Naive B cell (primary cell): Measurements from ENCODE around the gene TLNRD1. TPM values are rescaled to one million over a fixed set of nuclear protein-coding genes. Genes with fewer than 3 reads are reported as not detected.

Experiments used
- ATAC-seq, 2 donors: fragments of 150-1000 bp; cut with Tn5 transposase; 2 replicates each; pipeline ENCODE4 v1.10.0; 2021; ENCODE audit warnings: low read depth in 2 of 2, mild to moderate bottlenecking in 2 of 2, moderate library complexity in 2 of 2
- DNase-seq: peaks from one replicate; pipeline ENCODE4 v3.0.0; 2022
- H3K27ac Mint-ChIP-seq, 6 donors: one replicate each; pipeline ENCODE4 v1.8.0; 2020 to 2022; ENCODE audit warnings: mild to moderate bottlenecking in 6 of 6, mixed read lengths in 6 of 6, moderate library complexity in 5 of 6, inconsistent platforms in 2 of 6
- H3K27me3 Mint-ChIP-seq, 3 donors: one replicate each; pipeline ENCODE4 v1.8.0; 2021 to 2022; ENCODE audit warnings: mixed read lengths in 3 of 3, mild to moderate bottlenecking in 1 of 3
- H3K36me3 Mint-ChIP-seq, 2 donors: one replicate each; pipeline ENCODE4 v1.8.0; 2020 to 2022; ENCODE audit warnings: mixed read lengths in 2 of 2, inconsistent platforms in 1 of 2, mild to moderate bottlenecking in 1 of 2
- H3K4me1 Mint-ChIP-seq, 3 donors: one replicate each; pipeline ENCODE4 v1.8.0; 2020 to 2022; ENCODE audit warnings: mixed read lengths in 3 of 3, inconsistent platforms in 1 of 3, mild to moderate bottlenecking in 1 of 3, moderate library complexity in 1 of 3
- H3K4me3 Mint-ChIP-seq, 8 donors: one replicate each; pipeline ENCODE4 v1.8.0; 2020 to 2022; ENCODE audit warnings: mild to moderate bottlenecking in 8 of 8, mixed read lengths in 8 of 8, moderate library complexity in 8 of 8, inconsistent platforms in 2 of 8
- H3K9me3 Mint-ChIP-seq, 7 donors: one replicate each; pipeline ENCODE4 v1.8.0; 2020 to 2022; ENCODE audit warnings: mixed read lengths in 7 of 7, mild to moderate bottlenecking in 5 of 7, inconsistent platforms in 2 of 7, moderate library complexity in 1 of 7
- polyA plus RNA-seq, 6 donors: library from polyadenylated mRNA; unstranded; fragments of 300-500 nt; fragmentation: Illumina TruSeq; gene quantifications; one replicate each; pipeline ENCODE4 v1.2.3, GENCODE V29; 2021; ENCODE audit warnings: low read depth in 6 of 6

Gene TLNRD1
- polyA plus RNA-seq, 6 donors from 2014 or later, result 3.0 to 6.4 (median 5.2) TPM

DNA sequence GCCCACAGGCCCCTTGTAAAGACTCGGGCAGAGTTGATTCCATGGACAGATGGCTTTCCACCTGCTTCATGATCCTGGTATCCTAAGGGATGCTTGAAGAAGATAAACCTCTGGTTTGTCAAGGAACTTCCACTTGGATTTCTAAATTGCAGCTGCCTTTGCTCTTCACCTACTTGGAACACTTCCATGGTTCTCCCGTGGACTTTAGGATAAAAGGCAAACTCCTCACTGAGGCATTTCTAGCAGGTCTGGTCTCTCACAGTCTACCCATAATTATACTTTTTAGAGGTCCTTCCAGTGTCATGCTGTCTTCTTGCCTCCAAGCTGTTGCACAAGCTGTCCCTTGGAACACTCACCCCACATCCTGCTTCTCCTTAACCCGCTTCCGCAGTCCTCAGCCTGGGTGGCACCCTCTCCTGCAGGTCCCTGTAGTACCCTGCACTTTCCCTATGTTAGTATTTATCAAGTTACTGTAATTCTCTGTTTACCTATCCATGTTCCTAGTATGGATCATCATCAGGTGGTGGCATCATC lies 12.7 kb downstream of the TLNRD1 start:
- H3K27ac Mint-ChIP-seq, result peak overlapping the region in 1 of 6 donors; percentile 44
- H3K36me3 Mint-ChIP-seq, result peaks cover 0 to 7% of the 10 kb centered on the region in 2 donors
- no peaks in the 10 kb centered on the region for H3K27me3 Mint-ChIP-seq
- H3K4me1 Mint-ChIP-seq, result peaks cover 14 to 21% (median 17%) of the 10 kb centered on the region in 3 donors
- H3K9me3 Mint-ChIP-seq, result no peaks in the 10 kb centered on the region
- DNase-seq (no peak), ATAC-seq (no peak)
- no peak overlapping the region for H3K4me3 Mint-ChIP-seq

DNA sequence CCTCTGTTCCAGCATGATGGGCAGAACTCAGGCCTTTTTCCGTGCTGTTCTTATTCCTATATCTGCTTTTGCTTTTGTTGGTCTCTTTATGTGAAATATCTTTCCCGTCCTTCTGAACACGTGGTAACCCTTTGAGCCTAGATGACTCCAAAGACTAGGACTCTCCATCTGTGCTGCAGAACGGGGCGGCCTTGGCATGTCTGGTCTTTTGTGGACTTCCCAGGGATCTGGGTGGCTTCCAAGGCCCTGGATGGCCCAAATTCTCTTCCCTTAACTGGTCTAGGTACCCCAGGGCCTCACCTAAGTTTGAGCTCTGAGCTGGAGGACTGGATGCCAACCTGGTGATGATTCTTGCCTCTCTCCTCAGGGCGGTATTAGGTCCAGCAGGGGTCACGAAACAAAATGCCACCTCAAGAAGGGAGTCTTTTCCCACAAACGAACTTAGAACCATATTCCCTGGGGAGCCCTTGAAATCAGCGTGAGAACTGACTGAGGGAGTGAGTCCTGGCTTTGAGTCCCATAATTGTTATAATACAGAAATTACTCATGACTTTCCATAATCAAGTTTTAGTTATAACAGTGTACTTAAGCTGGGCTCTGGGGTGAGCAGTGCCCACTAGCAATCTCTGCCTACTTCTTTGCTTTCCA lies 13.8 kb downstream of the TLNRD1 start:
- Mint-ChIP-seq H3K27ac (peak overlapping the region in 2 of 6 donors; percentile 39 to 53), H3K4me3 (no peak overlapping the region), H3K4me1 (peaks cover 12 to 21% (median 17%) of the 10 kb centered on the region in 3 donors), H3K36me3 (peaks cover 0 to 7% of the 10 kb centered on the region in 2 donors), H3K9me3 (no peaks in the 10 kb centered on the region), H3K27me3 (no peaks in the 10 kb centered on the region)
- no peak for ATAC-seq
- no peak for DNase-seq

DNA sequence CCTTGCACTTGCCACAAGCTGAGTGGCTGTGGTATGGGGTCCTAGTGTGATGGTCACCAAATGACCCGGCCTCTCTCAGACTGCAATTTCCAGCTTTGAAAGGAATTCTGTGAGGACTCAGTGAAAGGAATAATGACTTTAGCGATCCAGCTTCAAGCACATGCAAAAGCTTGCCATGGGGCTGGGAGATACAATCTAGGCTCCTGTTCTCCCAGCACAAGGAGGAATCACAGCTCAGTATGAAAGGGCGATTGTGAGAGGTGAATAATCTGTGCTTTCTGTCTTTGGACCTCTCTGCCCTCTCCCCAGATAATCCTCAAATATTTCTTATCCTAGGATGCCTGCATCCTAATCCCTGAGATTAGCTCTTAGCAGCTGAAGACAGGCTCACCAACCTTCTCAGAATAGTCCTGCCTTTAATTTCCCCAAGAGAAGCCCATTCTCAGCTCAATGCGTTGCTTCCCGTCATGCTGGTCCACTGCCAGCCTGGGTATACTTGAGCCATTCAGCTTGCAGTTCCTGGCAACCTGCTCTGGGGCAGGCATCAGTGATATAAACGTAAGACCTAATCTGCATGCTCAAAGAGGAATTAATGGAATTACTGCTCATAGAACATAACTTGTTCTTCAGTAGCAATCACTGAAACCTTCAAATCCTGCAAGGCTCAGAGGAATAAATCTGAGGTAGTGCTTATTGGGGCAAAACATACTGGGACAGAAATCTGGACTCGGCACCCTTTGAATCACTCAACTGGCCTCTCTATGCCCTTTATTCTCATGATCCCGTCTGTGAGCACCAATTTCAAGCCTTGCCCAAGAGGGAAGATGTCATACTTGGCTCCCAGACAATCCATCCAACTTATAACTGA lies 15.1 kb downstream of the TLNRD1 start:
- no peaks in the 10 kb centered on the region for H3K9me3 Mint-ChIP-seq
- H3K36me3 Mint-ChIP-seq, result peaks cover 0 to 7% of the 10 kb centered on the region in 2 donors
- H3K4me1 Mint-ChIP-seq, result peaks cover 6 to 17% (median 16%) of the 10 kb centered on the region in 3 donors
- no peak for DNase-seq
- H3K27me3 Mint-ChIP-seq, result no peaks in the 10 kb centered on the region
- H3K27ac Mint-ChIP-seq, result no peak overlapping the region
- H3K4me3 Mint-ChIP-seq, result no peak overlapping the region
- no peak for ATAC-seq

DNA sequence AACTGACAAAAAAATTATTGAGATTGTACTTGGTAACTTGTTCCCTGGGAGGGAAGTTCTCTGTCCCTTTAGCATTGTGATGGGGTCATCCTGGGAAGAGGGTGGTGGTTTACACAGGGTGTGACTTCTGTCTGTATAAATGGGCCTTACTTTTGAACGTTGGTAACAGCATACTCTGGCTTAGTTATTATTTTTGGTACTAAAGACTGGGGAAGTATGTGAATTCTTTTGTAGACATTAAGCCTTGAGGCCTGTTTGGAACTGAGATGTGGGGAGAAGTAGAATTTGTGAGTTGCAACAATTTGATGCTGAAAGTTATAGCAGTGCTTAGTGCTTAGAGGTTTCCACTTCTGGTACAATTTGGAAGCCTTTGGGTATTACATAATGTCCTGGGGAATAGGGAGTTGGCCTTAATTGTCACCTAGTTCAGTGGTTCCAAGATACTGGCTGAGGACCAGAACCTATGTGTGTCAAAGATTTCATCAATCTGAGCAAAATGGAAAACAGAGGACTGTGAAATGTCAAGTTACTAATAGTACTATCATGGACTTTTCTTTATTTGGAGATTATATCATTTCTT lies 15.9 kb downstream of the TLNRD1 start:
- H3K9me3 Mint-ChIP-seq, result no peaks in the 10 kb centered on the region
- H3K27me3 Mint-ChIP-seq, result no peaks in the 10 kb centered on the region
- DNase-seq, result no peak
- H3K36me3 Mint-ChIP-seq, result peaks cover 0 to 7% of the 10 kb centered on the region in 2 donors
- H3K4me1 Mint-ChIP-seq, result peaks cover 6 to 16% (median 15%) of the 10 kb centered on the region in 3 donors
- H3K4me3 Mint-ChIP-seq, result no peak overlapping the region
- ATAC-seq, result no peak
- peak overlapping the region in 2 of 6 donors; percentile 35 to 69 for H3K27ac Mint-ChIP-seq

DNA sequence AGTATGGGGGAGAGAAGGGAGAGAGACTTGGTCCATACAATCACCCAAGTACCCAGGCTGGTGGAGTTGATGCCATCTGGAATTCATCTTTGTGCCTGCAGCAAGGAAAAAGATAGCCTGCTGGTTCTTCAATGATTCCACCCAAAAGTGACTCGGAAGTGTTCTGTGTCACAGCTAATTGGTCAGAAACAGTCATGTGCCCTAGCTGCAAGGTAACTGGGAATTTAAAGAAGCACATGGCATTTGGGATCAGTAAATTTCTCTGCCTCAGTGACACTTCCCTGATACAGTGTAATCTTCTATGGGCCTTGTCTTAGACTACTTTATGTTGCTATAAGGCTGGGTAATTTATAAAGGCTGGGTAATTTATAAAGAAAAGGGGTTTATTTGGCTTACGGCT lies 17.5 kb downstream of the TLNRD1 start:
- Mint-ChIP-seq H3K27me3 (no peaks in the 10 kb centered on the region), H3K4me1 (peaks cover 7 to 21% (median 15%) of the 10 kb centered on the region in 3 donors), H3K27ac (peak overlapping the region in 1 of 6 donors; percentile 17), H3K9me3 (peaks cover 0 to 1% (median 0%) of the 10 kb centered on the region in 7 donors), H3K36me3 (peaks cover 0 to 7% of the 10 kb centered on the region in 2 donors), H3K4me3 (no peak overlapping the region)
- no peak for ATAC-seq
- DNase-seq, result no peak

DNA sequence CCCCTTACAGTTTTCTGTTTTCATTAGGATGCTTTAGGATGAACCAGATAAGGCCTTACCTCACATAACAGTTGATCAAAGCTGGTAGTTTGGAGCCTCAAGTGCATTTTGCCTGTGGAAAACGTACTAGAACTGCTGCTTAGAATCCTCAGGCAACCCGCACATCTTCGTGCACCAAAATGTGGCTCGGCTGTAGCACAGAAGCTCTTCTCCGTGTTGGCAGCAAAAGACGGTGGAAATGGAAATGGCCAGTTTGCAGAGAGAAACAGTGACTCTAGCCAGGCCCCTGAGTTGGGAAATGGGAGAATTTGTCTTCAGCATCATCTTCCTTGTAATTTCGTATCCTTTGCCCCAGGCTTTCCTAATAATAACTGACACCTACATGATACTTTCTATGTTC lies 20.6 kb downstream of the TLNRD1 start:
- no peak for DNase-seq

DNA sequence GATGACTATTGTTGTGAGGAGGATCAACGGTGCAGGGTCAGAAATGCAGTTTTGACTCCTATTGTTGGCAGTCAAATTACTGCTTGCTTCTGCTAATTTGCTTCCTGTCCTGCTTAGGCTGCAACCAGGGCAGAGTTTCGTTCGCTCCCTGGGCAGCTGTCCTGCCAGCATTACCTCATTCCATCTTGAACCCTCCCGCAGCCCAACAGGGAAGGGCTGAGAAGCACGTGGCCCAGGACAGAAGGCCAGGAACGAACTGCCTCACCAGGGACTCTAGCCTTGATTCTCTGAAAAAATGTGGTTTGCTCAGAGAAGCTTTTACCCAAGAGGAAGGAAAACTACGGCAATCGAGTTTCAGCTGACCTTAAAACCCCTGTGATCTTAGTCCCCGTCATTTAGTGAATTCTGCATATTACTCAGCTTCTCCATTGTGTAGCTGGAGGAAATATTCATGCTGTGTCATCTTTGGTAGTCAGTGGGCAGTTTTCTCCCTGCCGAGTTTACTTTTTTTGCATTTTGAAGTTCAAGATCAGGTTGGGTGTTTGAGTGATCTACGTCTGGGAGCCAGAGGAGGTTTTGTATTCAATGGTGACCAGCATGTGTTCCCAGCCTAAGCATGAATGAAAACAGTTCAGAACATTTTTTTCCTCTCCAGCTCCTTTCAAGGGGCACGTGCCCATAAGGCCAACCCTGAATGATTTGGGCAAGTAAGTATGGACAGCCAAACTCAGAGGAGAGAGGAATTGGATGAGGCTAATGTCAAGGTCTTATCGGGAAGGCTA lies 23.0 kb downstream of the TLNRD1 start:
- H3K36me3 Mint-ChIP-seq, result no peaks in the 10 kb centered on the region
- H3K27ac Mint-ChIP-seq, result peak overlapping the region in 4 of 6 donors; percentile 47 to 83 (median 66)
- no peaks in the 10 kb centered on the region for H3K27me3 Mint-ChIP-seq
- peaks cover 16 to 26% (median 18%) of the 10 kb centered on the region in 3 donors for H3K4me1 Mint-ChIP-seq
- peak overlapping the region in 5 of 8 donors; percentile 45 to 77 (median 54) for H3K4me3 Mint-ChIP-seq
- peaks cover 0 to 1% (median 0%) of the 10 kb centered on the region in 7 donors for H3K9me3 Mint-ChIP-seq
- DNase-seq (no peak), ATAC-seq (peak; percentile 23 to 30)

More for the DNA sequence above, 20.6 kb downstream of the TLNRD1 start:
- H3K4me1 Mint-ChIP-seq, result peaks cover 16 to 26% (median 18%) of the 10 kb centered on the region in 3 donors
- no peaks in the 10 kb centered on the region for H3K27me3 Mint-ChIP-seq
- H3K27ac Mint-ChIP-seq, result no peak overlapping the region
- no peak for ATAC-seq
- H3K36me3 Mint-ChIP-seq, result no peaks in the 10 kb centered on the region
- H3K9me3 Mint-ChIP-seq, result peaks cover 0 to 1% (median 0%) of the 10 kb centered on the region in 7 donors
- no peak overlapping the region for H3K4me3 Mint-ChIP-seq

DNA sequence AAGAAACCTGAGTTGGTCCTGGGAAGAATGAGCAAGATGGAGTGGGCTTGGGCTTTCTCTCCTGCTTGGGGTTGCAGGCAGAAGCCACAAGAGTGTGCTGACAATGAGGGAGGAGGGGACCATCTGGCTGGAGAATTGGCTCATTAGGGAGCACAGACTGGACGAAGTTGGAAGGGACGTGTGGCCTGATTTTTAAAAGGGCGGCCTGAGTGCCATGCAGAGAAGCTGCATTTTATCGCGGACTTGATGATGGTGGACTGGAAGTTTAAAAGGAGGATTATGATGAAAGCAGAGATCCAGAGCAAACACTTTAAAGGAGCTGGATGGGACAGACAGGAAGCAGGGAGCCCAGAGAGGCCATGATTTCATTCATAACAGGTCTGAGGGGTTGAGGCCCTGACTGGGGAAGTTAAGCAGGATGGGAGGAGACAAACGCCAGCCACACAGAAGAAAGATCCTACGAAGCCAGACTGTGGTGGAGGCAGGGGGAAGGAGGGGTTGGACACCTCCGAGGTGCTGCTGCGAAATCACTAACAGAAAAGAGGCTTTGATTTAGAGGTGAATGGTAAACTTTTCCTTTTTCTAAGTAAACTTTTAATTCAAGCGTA lies 23.6 kb downstream of the TLNRD1 start:
- peaks cover 19 to 32% (median 23%) of the 10 kb centered on the region in 3 donors for H3K4me1 Mint-ChIP-seq
- H3K4me3 Mint-ChIP-seq, result peak overlapping the region in 1 of 8 donors; percentile 62
- no peak for DNase-seq
- peaks cover 0 to under 1% of the 10 kb centered on the region in 2 donors for H3K36me3 Mint-ChIP-seq
- no peaks in the 10 kb centered on the region for H3K27me3 Mint-ChIP-seq
- H3K9me3 Mint-ChIP-seq, result peaks cover 0 to 3% (median 0%) of the 10 kb centered on the region in 7 donors
- H3K27ac Mint-ChIP-seq, result peak overlapping the region in 1 of 6 donors; percentile 56
- ATAC-seq, result no peak

DNA sequence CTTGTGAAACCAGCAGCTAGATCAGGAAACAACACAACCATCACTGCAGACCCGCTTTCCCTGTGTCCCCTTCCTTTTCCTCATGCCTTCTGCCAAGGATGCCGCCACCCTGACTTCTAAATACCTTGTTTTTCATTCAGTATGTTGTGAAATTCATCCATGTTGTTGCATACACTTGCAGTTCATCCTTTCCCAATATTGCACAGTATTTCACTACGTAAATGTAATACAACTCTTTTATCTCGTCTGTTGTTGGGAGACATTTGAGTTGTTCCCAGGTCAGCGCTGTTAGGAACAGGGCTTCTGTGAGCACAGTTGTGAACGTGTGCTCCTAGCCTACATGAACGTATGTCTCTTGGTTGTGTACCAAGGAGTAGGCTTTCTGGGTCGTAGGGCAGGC lies 24.2 kb downstream of the TLNRD1 start:
- Mint-ChIP-seq H3K9me3 (peaks cover 0 to 5% (median 3%) of the 10 kb centered on the region in 7 donors), H3K4me1 (peaks cover 25 to 38% (median 28%) of the 10 kb centered on the region in 3 donors), H3K4me3 (no peak overlapping the region), H3K36me3 (peaks cover 0 to 6% of the 10 kb centered on the region in 2 donors), H3K27me3 (peaks cover 0 to 3% (median 0%) of the 10 kb centered on the region in 3 donors), H3K27ac (no peak overlapping the region)
- ATAC-seq (no peak), DNase-seq (no peak)

DNA sequence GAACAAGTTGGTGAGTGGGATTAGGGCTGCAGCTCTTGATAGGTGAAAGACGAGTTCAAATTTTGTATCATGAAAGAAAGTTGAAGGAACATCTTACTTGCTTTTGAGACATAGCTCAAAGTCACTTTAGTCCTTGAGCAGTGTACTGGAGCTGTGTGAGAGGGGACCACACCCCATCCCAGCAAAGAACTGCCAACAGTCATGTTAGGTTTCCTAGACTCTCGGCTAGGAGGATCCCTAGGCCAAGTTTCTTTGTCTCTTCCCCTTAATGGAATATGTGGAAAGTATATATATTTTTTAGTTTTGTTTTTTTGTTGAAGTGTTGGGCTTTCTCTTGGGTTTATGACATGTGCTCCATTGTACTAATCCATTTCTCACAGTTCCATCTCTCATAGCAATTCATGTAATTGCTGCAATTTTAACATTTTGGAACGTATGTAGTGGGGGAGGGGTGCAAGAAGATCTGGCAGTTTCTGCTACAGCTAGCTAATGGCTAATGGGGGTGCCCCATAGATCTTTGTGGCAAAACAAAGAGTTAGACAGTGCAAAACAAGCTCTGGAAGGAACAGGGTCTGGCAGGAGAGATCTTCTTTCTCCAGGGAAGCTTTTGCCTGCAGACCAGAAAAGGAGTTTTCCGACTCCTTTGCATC lies 25.1 kb downstream of the TLNRD1 start:
- no peak for ATAC-seq
- Mint-ChIP-seq H3K4me3 (no peak overlapping the region), H3K27ac (no peak overlapping the region), H3K4me1 (peaks cover 30 to 43% (median 35%) of the 10 kb centered on the region in 3 donors), H3K36me3 (peaks cover 0 to 7% of the 10 kb centered on the region in 2 donors), H3K27me3 (peaks cover 0 to 4% (median 0%) of the 10 kb centered on the region in 3 donors), H3K9me3 (peaks cover 0 to 8% (median 3%) of the 10 kb centered on the region in 7 donors)
- DNase-seq, result no peak

DNA sequence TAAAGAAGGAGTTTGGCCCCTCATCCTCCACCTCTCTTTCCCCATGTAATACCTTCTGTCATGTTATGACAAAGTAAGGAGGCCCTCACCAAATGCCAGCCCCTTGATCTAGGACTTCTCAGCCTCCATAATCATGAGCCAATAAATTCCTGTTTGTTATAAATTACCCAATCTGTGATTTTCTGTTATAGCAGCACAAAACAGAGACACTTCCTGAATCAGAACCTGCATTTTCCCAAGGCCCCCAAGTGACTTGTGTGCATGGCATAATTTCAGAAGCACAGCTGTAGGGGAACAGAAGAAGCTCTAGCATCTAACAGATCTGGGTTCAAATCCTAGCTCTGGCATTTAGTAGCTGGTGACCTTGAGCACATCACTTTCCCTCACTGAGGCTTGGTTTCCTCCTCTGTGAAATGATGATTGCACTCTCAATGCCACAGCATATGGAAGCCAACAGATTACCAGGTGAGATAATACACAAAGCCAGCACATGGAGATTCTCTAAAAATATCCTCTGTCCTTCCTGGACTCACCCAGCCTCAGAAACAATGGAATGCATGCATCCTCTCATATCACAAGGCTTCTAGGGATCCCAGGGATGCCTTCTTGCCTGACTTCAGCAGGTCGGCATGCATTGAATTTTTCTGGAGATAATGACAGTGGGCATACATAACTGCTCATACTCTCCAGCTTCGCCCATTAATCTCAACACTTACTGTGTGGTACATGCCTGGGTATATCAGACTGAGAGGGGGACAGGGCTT lies 26.3 kb downstream of the TLNRD1 start:
- H3K9me3 Mint-ChIP-seq, result peaks cover 0 to 8% (median 3%) of the 10 kb centered on the region in 7 donors
- peaks cover 0 to 4% (median 0%) of the 10 kb centered on the region in 3 donors for H3K27me3 Mint-ChIP-seq
- peaks cover 0 to 7% of the 10 kb centered on the region in 2 donors for H3K36me3 Mint-ChIP-seq
- DNase-seq, result no peak
- H3K4me3 Mint-ChIP-seq, result no peak overlapping the region
- H3K4me1 Mint-ChIP-seq, result peaks cover 30 to 43% (median 35%) of the 10 kb centered on the region in 3 donors
- no peak overlapping the region for H3K27ac Mint-ChIP-seq
- ATAC-seq, result no peak
